Measurements from ENCODE around the gene KLHL5.

- TF ChIP-seq CTCF (IDR thresholded peaks at IDR 0.05; ENCODE audit: insufficient read depth, low read length, poor library complexity, severe bottlenecking) (no peak), EZH2phosphoT487 (conservative IDR thresholded peaks at IDR 0.05; ENCODE audit: low read length) (no peak)
Measured at GRCh38 chr4:39170301-39170700, 108.3 kb downstream of the KLHL5 start.
